Cardiac muscle cell (in vitro differentiated cells and primary cell): Measurements from ENCODE around the gene COL6A2. TPM values are rescaled to one million over a fixed set of nuclear protein-coding genes. Genes with fewer than 3 reads are reported as not detected.

Source experiments
- DNase-seq, 2 donors: peaks; one replicate each; pipeline versions ENCODE4 v3.0.0 to v3.0.0-alpha.2; 2010 to 2017; ENCODE audit warnings: low read depth in 1 of 2, low spot score in 1 of 2
- H3K27ac ChIP-seq: fragments of 200-600 bp; sonication (generic); 2 replicates; pipeline ENCODE4 v1.5.1; 2016
- H3K27me3 ChIP-seq: fragments of 200-600 bp; sonication (generic); 2 replicates; pipeline ENCODE4 v1.6.0; 2016; ENCODE audit warnings: control low read depth
- H3K36me3 ChIP-seq: fragments of 200-600 bp; sonication (generic); 2 replicates; pipeline ENCODE4 v1.5.1; 2016; ENCODE audit warnings: control low read depth
- H3K4me1 ChIP-seq: fragments of 200-600 bp; sonication (generic); 2 replicates; pipeline ENCODE4 v1.8.1; 2017; ENCODE audit warnings: low read depth, mild to moderate bottlenecking, mixed run types
- H3K4me3 ChIP-seq: fragments of 200-600 bp; sonication (generic); 2 replicates; pipeline ENCODE4 v1.5.1; 2016; ENCODE audit warnings: mild to moderate bottlenecking
- H3K9me3 ChIP-seq: fragments of 200-600 bp; sonication (generic); 2 replicates; pipeline ENCODE4 v1.5.1; 2017; ENCODE audit warnings: low read depth, mild to moderate bottlenecking, control low read depth
- polyA plus RNA-seq: library from polyadenylated mRNA; unstranded; fragments of >200 nt; fragmentation: Nextera tagmentation; extraction: Ambion mirVana; gene quantifications from 2 replicates; pipeline ENCODE4 v1.2.1, GENCODE V29; 2016
- total RNA-seq: library from RNA; depleted of rRNA; stranded (reverse); fragments of >200 nt; gene quantifications from 2 replicates; pipeline ENCODE4 v1.2.3, GENCODE V29; 2016
- TF ChIP-seq, protein P1 (sequence below): IDR thresholded peaks from 2 replicates; pipeline ENCODE4 v1.5.1; 2012; ENCODE audit warnings: low read depth, mild to moderate bottlenecking, low read length

Gene COL6A2
- total and polyA plus RNA-seq, 2 experiments from 2014 or later = 153 to 260 TPM

DNA sequence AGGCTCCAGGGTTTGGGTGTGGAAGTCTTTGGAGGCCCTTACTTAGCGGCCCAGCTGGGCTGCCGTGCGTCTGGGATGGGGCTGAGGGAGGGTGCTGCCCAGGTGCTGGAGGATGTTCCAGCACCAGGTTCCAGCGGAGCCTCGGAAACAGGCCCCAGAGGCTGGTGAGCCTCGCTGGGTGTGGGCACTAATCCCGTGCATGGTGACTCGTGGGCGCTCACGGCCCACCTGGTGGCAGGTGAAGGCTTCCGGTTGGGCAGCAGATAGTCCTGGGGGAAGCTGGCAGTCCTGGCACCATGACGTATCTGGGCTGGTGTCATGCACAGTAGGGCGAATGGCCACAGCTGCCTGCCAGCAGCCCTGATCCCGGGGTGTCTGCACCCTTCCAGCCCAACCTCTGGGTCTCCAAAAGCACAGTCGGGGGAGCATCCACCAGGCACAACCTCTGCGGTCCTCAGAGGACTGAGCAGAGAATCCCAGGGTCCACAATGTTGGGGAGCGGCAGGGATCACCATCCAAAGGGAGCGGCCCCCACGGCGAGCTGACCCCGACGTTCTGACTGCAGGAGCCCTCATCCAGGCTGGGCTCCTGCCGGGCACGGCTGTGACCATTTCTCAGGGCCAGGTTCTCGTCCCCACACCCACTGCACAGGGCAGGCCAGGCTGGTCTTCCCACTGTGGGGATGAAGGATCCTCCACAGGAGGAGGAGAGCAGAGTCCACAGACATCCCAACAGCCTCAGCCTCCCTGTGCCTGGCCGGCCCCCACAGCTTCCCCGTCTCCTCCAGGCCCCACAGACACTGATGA lies 32.1 kb downstream of the COL6A2 start:
- H3K9me3 ChIP-seq = no peaks in the 10 kb centered on the region

DNA sequence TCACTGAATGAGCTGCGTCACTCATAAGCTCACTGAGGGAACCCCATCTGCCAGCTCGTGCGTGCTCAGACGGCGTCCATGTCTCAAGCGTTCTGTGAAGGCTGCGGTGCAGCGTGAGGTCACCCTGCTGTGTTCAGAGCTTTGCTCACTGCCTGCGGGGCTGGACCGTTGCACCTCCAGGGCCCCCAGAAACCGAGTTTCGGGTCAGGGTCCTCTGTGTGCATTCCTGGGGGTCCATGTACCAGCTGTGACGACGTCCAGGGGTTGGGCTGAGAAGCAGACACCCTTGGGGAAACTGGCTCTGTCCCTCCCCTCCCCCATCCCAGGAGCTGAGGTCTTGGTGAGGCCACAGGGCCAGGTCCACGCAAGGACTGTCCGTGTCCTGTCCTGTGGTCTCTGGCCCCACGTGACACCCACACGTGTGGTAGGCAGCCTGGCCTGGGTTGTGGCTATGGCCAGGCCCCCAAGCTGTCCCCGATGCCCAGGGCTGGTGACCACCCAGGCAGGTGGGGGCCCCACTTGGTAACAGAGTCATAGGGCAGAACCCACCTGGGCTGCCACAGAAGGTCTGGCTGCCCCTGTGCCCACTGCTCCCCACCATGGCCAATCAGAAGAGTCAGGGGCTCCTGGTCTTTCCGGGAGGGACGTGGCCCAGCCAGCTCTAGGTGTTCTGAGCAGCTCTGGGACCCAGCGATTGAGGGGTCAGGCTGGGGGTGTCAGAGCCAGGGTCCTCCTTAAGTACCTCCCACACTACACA lies 33.1 kb downstream of the COL6A2 start:
- H3K9me3 ChIP-seq = no peaks in the 10 kb centered on the region
- TF ChIP-seq, protein P1, sequence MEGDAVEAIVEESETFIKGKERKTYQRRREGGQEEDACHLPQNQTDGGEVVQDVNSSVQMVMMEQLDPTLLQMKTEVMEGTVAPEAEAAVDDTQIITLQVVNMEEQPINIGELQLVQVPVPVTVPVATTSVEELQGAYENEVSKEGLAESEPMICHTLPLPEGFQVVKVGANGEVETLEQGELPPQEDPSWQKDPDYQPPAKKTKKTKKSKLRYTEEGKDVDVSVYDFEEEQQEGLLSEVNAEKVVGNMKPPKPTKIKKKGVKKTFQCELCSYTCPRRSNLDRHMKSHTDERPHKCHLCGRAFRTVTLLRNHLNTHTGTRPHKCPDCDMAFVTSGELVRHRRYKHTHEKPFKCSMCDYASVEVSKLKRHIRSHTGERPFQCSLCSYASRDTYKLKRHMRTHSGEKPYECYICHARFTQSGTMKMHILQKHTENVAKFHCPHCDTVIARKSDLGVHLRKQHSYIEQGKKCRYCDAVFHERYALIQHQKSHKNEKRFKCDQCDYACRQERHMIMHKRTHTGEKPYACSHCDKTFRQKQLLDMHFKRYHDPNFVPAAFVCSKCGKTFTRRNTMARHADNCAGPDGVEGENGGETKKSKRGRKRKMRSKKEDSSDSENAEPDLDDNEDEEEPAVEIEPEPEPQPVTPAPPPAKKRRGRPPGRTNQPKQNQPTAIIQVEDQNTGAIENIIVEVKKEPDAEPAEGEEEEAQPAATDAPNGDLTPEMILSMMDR = no peak
- peak overlapping the region; percentile 98 for H3K27ac ChIP-seq
- peaks cover 31% of the 10 kb centered on the region for H3K4me1 ChIP-seq
- no peaks in the 10 kb centered on the region for H3K36me3 ChIP-seq
- H3K27me3 ChIP-seq = no peaks in the 10 kb centered on the region
- no peak overlapping the region for H3K4me3 ChIP-seq
- peak in 1 of 2 donors; percentile 41 for DNase-seq

More for the DNA sequence above, 32.1 kb downstream of the COL6A2 start:
- TF ChIP-seq, protein P1 = no peak
- DNase-seq = no peak
- no peaks in the 10 kb centered on the region for H3K27me3 ChIP-seq
- H3K27ac ChIP-seq = peak overlapping the region; percentile 98
- H3K36me3 ChIP-seq = no peaks in the 10 kb centered on the region
- H3K4me3 ChIP-seq = no peak overlapping the region
- H3K4me1 ChIP-seq = peaks cover 31% of the 10 kb centered on the region

DNA sequence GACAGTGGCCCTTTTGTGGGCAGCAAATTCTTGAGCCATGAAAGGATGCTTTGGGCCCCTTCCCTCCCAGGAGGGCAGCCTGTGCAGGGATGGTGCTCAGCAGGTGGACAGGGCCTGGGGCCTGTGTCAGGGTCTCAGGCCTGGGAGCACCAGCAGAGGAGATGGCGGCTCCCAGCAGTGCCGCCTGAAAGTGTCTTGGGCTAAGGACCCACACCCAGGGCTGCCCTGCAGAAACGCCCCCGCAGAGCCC lies 33.6 kb downstream of the COL6A2 start:
- H3K4me3 ChIP-seq = no peak overlapping the region
- no peaks in the 10 kb centered on the region for H3K36me3 ChIP-seq
- peak in 1 of 2 donors; percentile 19 for DNase-seq
- TF ChIP-seq, protein P1 = no peak
- H3K27me3 ChIP-seq = no peaks in the 10 kb centered on the region
- no peak overlapping the region for H3K27ac ChIP-seq
- H3K9me3 ChIP-seq = no peaks in the 10 kb centered on the region
- H3K4me1 ChIP-seq = peaks cover 31% of the 10 kb centered on the region

DNA sequence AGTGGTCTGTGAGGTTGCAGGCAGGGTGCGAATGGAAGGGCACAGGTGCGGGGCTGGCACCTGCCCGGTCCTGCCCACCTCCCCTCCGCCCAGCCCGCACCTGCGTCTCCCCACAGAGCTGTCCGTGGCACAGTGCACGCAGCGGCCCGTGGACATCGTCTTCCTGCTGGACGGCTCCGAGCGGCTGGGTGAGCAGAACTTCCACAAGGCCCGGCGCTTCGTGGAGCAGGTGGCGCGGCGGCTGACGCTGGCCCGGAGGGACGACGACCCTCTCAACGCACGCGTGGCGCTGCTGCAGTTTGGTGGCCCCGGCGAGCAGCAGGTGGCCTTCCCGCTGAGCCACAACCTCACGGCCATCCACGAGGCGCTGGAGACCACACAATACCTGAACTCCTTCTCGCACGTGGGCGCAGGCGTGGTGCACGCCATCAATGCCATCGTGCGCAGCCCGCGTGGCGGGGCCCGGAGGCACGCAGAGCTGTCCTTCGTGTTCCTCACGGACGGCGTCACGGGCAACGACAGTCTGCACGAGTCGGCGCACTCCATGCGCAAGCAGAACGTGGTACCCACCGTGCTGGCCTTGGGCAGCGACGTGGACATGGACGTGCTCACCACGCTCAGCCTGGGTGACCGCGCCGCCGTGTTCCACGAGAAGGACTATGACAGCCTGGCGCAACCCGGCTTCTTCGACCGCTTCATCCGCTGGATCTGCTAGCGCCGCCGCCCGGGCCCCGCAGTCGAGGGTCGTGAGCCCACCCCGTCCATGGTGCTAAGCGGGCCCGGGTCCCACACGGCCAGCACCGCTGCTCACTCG lies 34.1 kb downstream of the COL6A2 start:
- TF ChIP-seq, protein P1 = no peak

DNA sequence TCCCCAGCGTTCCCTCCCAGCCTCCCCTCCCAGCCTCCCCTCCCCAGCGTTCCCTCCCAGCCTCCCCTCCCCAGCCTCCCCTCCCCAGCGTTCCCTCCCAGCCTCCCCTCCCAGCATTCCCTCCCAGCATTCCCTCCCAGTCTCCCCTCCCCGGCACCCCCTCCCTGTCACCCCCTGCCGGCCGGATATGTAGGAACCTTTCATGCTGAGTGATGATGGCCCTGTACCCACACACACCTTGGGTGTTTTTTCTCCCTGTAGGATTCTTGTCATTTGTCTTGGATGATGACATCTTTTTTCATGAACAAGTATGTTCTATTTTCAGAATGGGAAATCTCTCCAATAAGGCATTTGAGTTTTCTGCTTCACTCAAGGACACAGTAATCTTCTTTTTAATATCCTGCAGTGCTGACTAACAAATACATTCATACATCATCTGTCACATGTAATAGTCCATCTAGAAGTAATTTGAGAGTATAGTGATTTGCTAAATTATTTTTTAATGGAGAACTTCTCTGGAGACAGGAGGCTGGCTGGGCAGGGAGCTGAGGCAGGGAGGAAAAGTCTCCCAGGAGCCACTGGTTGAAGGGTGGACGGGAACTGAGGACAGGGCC lies 38.0 kb downstream of the COL6A2 start:
- Histone ChIP-seq H3K27me3 (peaks cover 7% of the 10 kb centered on the region), H3K9me3 (no peaks in the 10 kb centered on the region), H3K4me3 (no peak overlapping the region), H3K27ac (no peak overlapping the region), H3K36me3 (no peaks in the 10 kb centered on the region), H3K4me1 (no peaks in the 10 kb centered on the region)
- TF ChIP-seq, protein P1 = no peak
- DNase-seq = no peak

More for the DNA sequence above, 34.1 kb downstream of the COL6A2 start:
- Histone ChIP-seq H3K9me3 (no peaks in the 10 kb centered on the region), H3K27ac (no peak overlapping the region), H3K27me3 (no peaks in the 10 kb centered on the region), H3K4me3 (no peak overlapping the region), H3K36me3 (no peaks in the 10 kb centered on the region), H3K4me1 (peaks cover 28% of the 10 kb centered on the region)
- DNase-seq = no peak
